HG03108 (cell line): Measurements from ENCODE around the gene PABPN1.
A peak's percentile ranks its signal among the peaks of the same experiment; 100 is the strongest.
"Not testable (repeated sequence)": the region's sequence is repeated elsewhere in the genome, so short reads cannot be mapped to it uniquely, and the experiment has no call there.

Source experiments
- ATAC-seq: cut with Tn5 transposase; IDR thresholded peaks from one replicate; pipeline ENCODE4 v1.9.1; 2021; ENCODE audit warnings: moderate library complexity; ENCODE audit not compliant: unreplicated experiment

Gene PABPN1

GRCh38 chr14:23301288-23301968, 19.8 kb upstream of the PABPN1 start:
- ATAC-seq = peak; percentile 73

GRCh38 chr14:23301969-23302289, 19.3 kb upstream of the PABPN1 start:
- peak; percentile 1 for ATAC-seq

GRCh38 chr14:23302290-23303225, 18.7 kb upstream of the PABPN1 start, which contains the start of gene PPP1R3E:
Gene PPP1R3E (minus strand): TSS chr14:23302859. CDS start chr14:23302576, 283 bp downstream.
- ATAC-seq = peak; percentile 31

GRCh38 chr14:23306412-23307145, 14.7 kb upstream of the PABPN1 start, which contains the start of gene BCL2L2:
Gene BCL2L2 (plus strand): TSS chr14:23306833. CDS start chr14:23307768, 935 bp downstream.
- peak; percentile 17 for ATAC-seq

GRCh38 chr14:23307146-23307530, 14.1 kb upstream of the PABPN1 start:
- ATAC-seq = no peak

GRCh38 chr14:23307687-23308644, 13.3 kb upstream of the PABPN1 start:
- no peak for ATAC-seq

GRCh38 chr14:23308721-23309445, 12.4 kb upstream of the PABPN1 start:
- ATAC-seq = no peak

GRCh38 chr14:23310546-23310945, 10.7 kb upstream of the PABPN1 start:
- ATAC-seq = no peak

- no peak for ATAC-seq
Observed at GRCh38 chr14:23316300-23316699, 5.0 kb upstream of the PABPN1 start.

GRCh38 chr14:23319746-23320583, 1.3 kb upstream of the PABPN1 start:
- ATAC-seq = no peak

GRCh38 chr14:23321572-23322547, 603 bp downstream of the PABPN1 start:
- peak; percentile 6 for ATAC-seq

- ATAC-seq = no peak
Observed at GRCh38 chr14:23322568-23323517, 1.6 kb downstream of the PABPN1 start.

GRCh38 chr14:23323838-23324454, 2.7 kb downstream of the PABPN1 start:
- no peak for ATAC-seq

GRCh38 chr14:23324455-23324846, 3.2 kb downstream of the PABPN1 start:
- ATAC-seq = no peak

GRCh38 chr14:23324993-23325392, 3.7 kb downstream of the PABPN1 start:
- ATAC-seq = no peak

GRCh38 chr14:23325746-23326145, 4.5 kb downstream of the PABPN1 start:
- not testable (repeated sequence) for ATAC-seq
